ENCODE measurements around the gene GOSR2. TPM values are rescaled to one million over a fixed set of nuclear protein-coding genes. Genes with fewer than 3 reads are reported as not detected.

GOSR2 gene
- total and polyA plus RNA-seq, 2 experiments from 2014 or later, result 48.1 to 61.4 TPM

GRCh38 chr17:46876353-46876887 is 46.5 kb upstream of the GOSR2 start:
- Histone ChIP-seq H3K4me2 (ENCODE audit: unreplicated experiment) (no peak overlapping the region), H3K27ac (no peak overlapping the region), H3K9me2 (ENCODE audit: insufficient read depth) (no peaks in the 10 kb centered on the region), H4K20me1 (ENCODE audit: insufficient read depth) (no peaks in the 10 kb centered on the region), H3K79me2 (ENCODE audit: insufficient read depth) (no peaks in the 10 kb centered on the region), H3F3A (ENCODE audit: insufficient read depth) (no peaks in the 10 kb centered on the region), H3K9me3 (ENCODE audit: low read depth) (no peaks in the 10 kb centered on the region), H3K9ac (no peak overlapping the region), H2AFZ (no peak overlapping the region), H3K4me1 (ENCODE audit: insufficient read depth) (no peaks in the 10 kb centered on the region), H3K27me3 (replicated peaks; ENCODE audit: insufficient read depth) (0 out of 2 replicates have a peak, but pooled peaks cover 7% of the 10 kb centered on the region), H3K36me3 (ENCODE audit: low read depth) (no peaks in the 10 kb centered on the region), H3K4me3 (no peak overlapping the region)
- DNase-seq, result no peak
- TF ChIP-seq EZH2phosphoT487 (IDR thresholded peaks at IDR 0.05; ENCODE audit: insufficient read depth, low read depth), result no peak
- no peak for TF ChIP-seq EZH2 (IDR thresholded peaks at IDR 0.05; ENCODE audit: insufficient read depth, poor library complexity, severe bottlenecking)
- WGBS, 2 experiments (ENCODE audit: low coverage in 1 of 2, low lambda C conversion rate in 2 of 2, missing lambda C conversion rate in 2 of 2), result 53 to 55% methylated on average over 12 of the region's 12 CpGs
- in situ Hi-C loops (cut with MboI), result no loop called here

DNA sequence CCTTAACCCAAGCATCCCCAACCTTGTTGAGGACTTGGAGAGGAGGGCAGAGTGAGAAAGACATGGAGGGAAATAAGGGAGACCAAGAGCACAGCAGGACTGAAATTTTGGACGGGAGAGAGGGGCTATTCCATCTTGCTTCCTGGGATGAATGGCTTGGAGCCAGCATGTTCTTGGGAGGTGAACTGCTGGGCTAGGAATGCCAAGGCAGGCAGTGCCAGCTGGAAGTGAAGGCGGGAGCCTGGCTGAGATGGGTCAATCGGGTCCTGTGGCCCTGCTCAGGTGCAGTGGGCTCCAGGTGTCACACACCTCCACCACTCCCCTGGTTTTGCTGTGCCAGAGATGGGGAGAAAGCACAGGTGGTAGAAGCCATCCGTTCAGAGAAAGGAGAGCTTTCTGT is 46.0 kb upstream of the GOSR2 start:
- DNase-seq, result no peak
- H3K9me2 ChIP-seq (ENCODE audit: insufficient read depth), result no peaks in the 10 kb centered on the region
- no peaks in the 10 kb centered on the region for H3K9me3 ChIP-seq (ENCODE audit: low read depth)
- TF ChIP-seq EZH2 (IDR thresholded peaks at IDR 0.05; ENCODE audit: insufficient read depth, poor library complexity, severe bottlenecking) (no peak), EZH2phosphoT487 (IDR thresholded peaks at IDR 0.05; ENCODE audit: insufficient read depth, low read depth) (no peak)
- H3K4me1 ChIP-seq (ENCODE audit: insufficient read depth), result no peaks in the 10 kb centered on the region
- no peaks in the 10 kb centered on the region for H3K79me2 ChIP-seq (ENCODE audit: insufficient read depth)
- no peaks in the 10 kb centered on the region for H3F3A ChIP-seq (ENCODE audit: insufficient read depth)
- 0 out of 2 replicates have a peak, but pooled peaks cover 7% of the 10 kb centered on the region for H3K27me3 ChIP-seq (replicated peaks; ENCODE audit: insufficient read depth)
- 55 to 59% methylated on average over 4 of the region's 4 CpGs for WGBS, 2 experiments (ENCODE audit: low coverage in 1 of 2, low lambda C conversion rate in 2 of 2, missing lambda C conversion rate in 2 of 2)
- no peak overlapping the region for H3K27ac ChIP-seq
- no peaks in the 10 kb centered on the region for H4K20me1 ChIP-seq (ENCODE audit: insufficient read depth)
- H3K4me2 ChIP-seq (ENCODE audit: unreplicated experiment), result no peak overlapping the region
- H3K36me3 ChIP-seq (ENCODE audit: low read depth), result no peaks in the 10 kb centered on the region
- no peak overlapping the region for H3K9ac ChIP-seq
- H3K4me3 ChIP-seq, result no peak overlapping the region
- in situ Hi-C loops (cut with MboI), result no loop called here
- H2AFZ ChIP-seq, result no peak overlapping the region

- 71 to 82% methylated on average over 6 of the region's 6 CpGs for WGBS, 2 experiments (ENCODE audit: low coverage in 1 of 2, low lambda C conversion rate in 2 of 2, missing lambda C conversion rate in 2 of 2)
- no peaks in the 10 kb centered on the region for H3K79me2 ChIP-seq (ENCODE audit: insufficient read depth)
- H3K9me3 ChIP-seq (ENCODE audit: low read depth), result no peaks in the 10 kb centered on the region
- H3K36me3 ChIP-seq (ENCODE audit: low read depth), result no peaks in the 10 kb centered on the region
- no peak for DNase-seq
- no peak overlapping the region for H3K4me2 ChIP-seq (ENCODE audit: unreplicated experiment)
- H4K20me1 ChIP-seq (ENCODE audit: insufficient read depth), result no peaks in the 10 kb centered on the region
- no peaks in the 10 kb centered on the region for H3K9me2 ChIP-seq (ENCODE audit: insufficient read depth)
- H2AFZ ChIP-seq, result no peak overlapping the region
- no peaks in the 10 kb centered on the region for H3K4me1 ChIP-seq (ENCODE audit: insufficient read depth)
- H3K27ac ChIP-seq, result no peak overlapping the region
- in situ Hi-C loops (cut with MboI), result no loop called here
- no peak overlapping the region for H3K9ac ChIP-seq
- TF ChIP-seq EZH2phosphoT487 (IDR thresholded peaks at IDR 0.05; ENCODE audit: insufficient read depth, low read depth) (no peak), EZH2 (IDR thresholded peaks at IDR 0.05; ENCODE audit: insufficient read depth, poor library complexity, severe bottlenecking) (no peak)
- H3K4me3 ChIP-seq, result no peak overlapping the region
- 0 out of 2 replicates have a peak, but pooled peaks cover 7% of the 10 kb centered on the region for H3K27me3 ChIP-seq (replicated peaks; ENCODE audit: insufficient read depth)
- no peaks in the 10 kb centered on the region for H3F3A ChIP-seq (ENCODE audit: insufficient read depth)
These were observed 45.5 kb upstream of the GOSR2 start for GRCh38 chr17:46877466-46877865.

GRCh38 chr17:46878055-46878454 is 44.9 kb upstream of the GOSR2 start:
- H3K9me3 ChIP-seq (ENCODE audit: low read depth), result no peaks in the 10 kb centered on the region
- H3K4me1 ChIP-seq (ENCODE audit: insufficient read depth), result no peaks in the 10 kb centered on the region
- no peaks in the 10 kb centered on the region for H4K20me1 ChIP-seq (ENCODE audit: insufficient read depth)
- 48 to 54% methylated on average over 6 of the region's 6 CpGs for WGBS, 2 experiments (ENCODE audit: low coverage in 1 of 2, low lambda C conversion rate in 2 of 2, missing lambda C conversion rate in 2 of 2)
- H3K27ac ChIP-seq, result no peak overlapping the region
- H3K9ac ChIP-seq, result no peak overlapping the region
- H2AFZ ChIP-seq, result no peak overlapping the region
- DNase-seq, result no peak
- H3K27me3 ChIP-seq (replicated peaks; ENCODE audit: insufficient read depth), result 0 out of 2 replicates have a peak, but pooled peaks cover 7% of the 10 kb centered on the region
- H3K9me2 ChIP-seq (ENCODE audit: insufficient read depth), result no peaks in the 10 kb centered on the region
- H3K4me2 ChIP-seq (ENCODE audit: unreplicated experiment), result no peak overlapping the region
- no peaks in the 10 kb centered on the region for H3K79me2 ChIP-seq (ENCODE audit: insufficient read depth)
- no peaks in the 10 kb centered on the region for H3F3A ChIP-seq (ENCODE audit: insufficient read depth)
- H3K36me3 ChIP-seq (ENCODE audit: low read depth), result no peaks in the 10 kb centered on the region
- H3K4me3 ChIP-seq, result no peak overlapping the region
- in situ Hi-C loops (cut with MboI), result no loop called here
- no peak for TF ChIP-seq EZH2phosphoT487 (IDR thresholded peaks at IDR 0.05; ENCODE audit: insufficient read depth, low read depth)

DNA sequence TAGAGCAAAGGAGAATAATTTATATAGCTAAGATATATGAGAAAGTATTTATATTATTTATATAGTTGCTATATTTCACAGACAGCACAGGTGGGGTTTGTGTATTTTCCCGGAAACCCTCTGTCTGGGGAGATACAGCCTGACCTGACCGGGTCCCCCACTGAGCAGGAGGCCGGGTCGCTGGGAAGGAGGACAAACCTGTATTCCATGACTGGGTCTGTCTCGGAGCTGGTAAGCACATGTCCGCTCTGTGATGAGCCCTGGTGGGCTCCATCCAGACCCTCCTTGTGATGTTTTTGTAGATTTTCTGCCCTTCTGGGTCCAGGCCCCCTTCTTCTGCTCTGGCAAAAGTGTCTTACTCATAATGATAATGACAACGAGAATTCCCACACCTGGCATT is 43.9 kb upstream of the GOSR2 start:
- Histone ChIP-seq H3K27me3 (replicated peaks; ENCODE audit: insufficient read depth) (0 out of 2 replicates have a peak, but pooled peaks cover 9% of the 10 kb centered on the region), H2AFZ (no peak overlapping the region), H3K36me3 (ENCODE audit: low read depth) (no peaks in the 10 kb centered on the region), H4K20me1 (ENCODE audit: insufficient read depth) (no peaks in the 10 kb centered on the region), H3K9me2 (ENCODE audit: insufficient read depth) (no peaks in the 10 kb centered on the region), H3K9me3 (ENCODE audit: low read depth) (no peaks in the 10 kb centered on the region), H3K4me1 (ENCODE audit: insufficient read depth) (no peaks in the 10 kb centered on the region), H3F3A (ENCODE audit: insufficient read depth) (no peaks in the 10 kb centered on the region), H3K9ac (no peak overlapping the region), H3K79me2 (ENCODE audit: insufficient read depth) (no peaks in the 10 kb centered on the region), H3K4me2 (ENCODE audit: unreplicated experiment) (no peak overlapping the region), H3K27ac (no peak overlapping the region), H3K4me3 (no peak overlapping the region)
- TF ChIP-seq EZH2phosphoT487 (IDR thresholded peaks at IDR 0.05; ENCODE audit: insufficient read depth, low read depth), result no peak
- no peak for TF ChIP-seq EZH2 (IDR thresholded peaks at IDR 0.05; ENCODE audit: insufficient read depth, poor library complexity, severe bottlenecking)
- in situ Hi-C loops (cut with MboI), result no loop called here
- DNase-seq, result no peak
- 52 to 60% methylated on average over 7 of the region's 7 CpGs for WGBS, 2 experiments (ENCODE audit: low coverage in 1 of 2, low lambda C conversion rate in 2 of 2, missing lambda C conversion rate in 2 of 2)

All from GM23248 (cell line).